Right ventricle myocardium inferior (tissue), 1 donor: ENCODE results near the gene MOSPD3. TPM values are rescaled to one million over a fixed set of nuclear protein-coding genes. Genes with fewer than 3 reads are reported as not detected.

ENCODE experiments used
- ATAC-seq: fragments of 200-7000 bp; cut with Tn5 transposase; one replicate; pipeline ENCODE4 v1.9.1; 2020; ENCODE audit warnings: mild to moderate bottlenecking, moderate library complexity
- DNase-seq: peaks from one replicate; pipeline ENCODE4 v3.0.0; 2021; ENCODE audit errors: missing footprints
- intact Hi-C: fragments of 100-400 bp; cut with DNase I; formaldehyde crosslinking; loops from one replicate; pipeline ENCODE4 v1.11.0; 2022
- total RNA-seq: library from RNA; stranded (reverse); fragmentation: NEBNext Ultra II Directional; extraction: Animal tissue kit (Norgen Biotek cat#: 25700); gene quantifications from one replicate; pipeline ENCODE4 v1.2.1, GENCODE V29; 2021
- donor health status: DM: no; HTN: yes; CAD: no; lungs with severe emphysema.

Gene MOSPD3
- total RNA-seq, 1 donor from 2014 or later: 9.3 TPM

DNA sequence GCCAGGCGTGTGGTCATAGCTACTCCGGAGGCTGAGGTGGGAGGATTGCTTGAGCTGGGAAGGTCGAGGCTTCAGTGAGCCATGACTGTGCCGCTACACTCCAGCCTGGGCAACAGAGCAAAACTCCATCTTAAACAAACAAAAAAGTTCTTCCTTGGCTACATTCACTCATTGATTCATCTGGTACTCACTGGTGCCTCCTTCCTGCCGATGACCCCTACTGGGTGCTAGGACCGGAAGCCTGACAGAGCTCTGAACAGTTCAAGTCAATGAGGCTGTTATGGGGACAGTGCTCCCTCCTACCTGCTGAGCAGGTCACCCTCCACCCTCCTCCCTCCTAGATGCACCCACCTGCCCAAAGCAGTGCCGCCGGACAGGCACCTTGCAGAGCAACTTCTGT, 5.2 kb upstream of the MOSPD3 start:
- DNase-seq (no peak), ATAC-seq (no peak)
- intact Hi-C loops: no loop called here

DNA sequence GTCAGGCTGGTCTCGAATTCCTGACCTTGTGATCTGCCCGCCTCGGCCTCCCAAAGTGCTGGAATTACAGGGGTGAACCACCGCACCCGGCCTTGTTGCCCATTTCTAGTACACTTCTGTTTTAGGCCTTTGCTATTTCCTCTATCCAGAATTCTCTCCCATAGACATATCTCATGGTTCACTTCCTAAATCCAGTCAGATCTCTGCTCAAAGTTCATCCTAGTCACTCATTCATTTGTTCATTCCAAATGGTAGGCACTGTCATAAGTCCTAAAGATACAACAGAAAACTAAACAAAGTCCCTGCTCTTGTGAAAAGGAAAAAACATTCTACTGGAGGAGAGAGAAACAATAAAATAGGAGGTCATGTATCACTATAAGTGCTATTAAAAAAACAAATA, 2.4 kb upstream of the MOSPD3 start:
- intact Hi-C loops: loop anchor here (5.0 to 10.0 kb wide), 2 partner anchors 82 to 245 kb away; partner anchors contain the start of genes GIGYF1 and SLC12A9
- no peak for DNase-seq
- ATAC-seq: no peak

DNA sequence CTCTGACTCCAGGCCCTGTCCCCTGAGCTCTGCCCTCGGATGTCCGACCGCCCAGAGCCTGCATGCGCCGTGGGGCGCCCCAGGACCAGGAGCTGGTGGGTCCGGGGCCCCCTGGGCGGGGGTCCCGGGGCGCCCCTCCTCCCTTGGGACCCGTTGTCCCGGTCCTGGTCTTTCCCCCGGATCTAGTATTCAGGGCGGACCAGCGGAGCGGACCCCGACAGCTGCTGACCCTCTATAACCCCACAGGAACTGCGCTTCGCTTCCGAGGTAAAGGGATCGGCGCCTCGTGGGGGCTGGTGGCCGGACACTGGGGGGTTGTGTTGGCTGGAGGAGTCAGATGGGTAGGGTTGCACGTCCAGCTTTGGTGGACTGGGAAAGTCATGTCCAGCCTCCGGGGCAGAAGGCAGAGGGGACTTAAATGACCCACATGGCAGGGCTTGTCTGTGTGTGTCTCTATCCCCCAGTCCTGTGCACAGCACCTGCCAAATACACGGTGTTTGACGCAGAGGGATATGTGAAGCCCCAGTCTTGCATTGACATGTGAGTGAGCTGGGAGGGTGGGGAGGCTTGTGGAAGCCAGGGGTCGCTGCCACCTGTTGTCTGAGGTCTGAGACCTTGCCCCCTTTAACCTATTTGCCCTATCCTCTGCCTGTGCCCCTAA, 520 bp downstream of the MOSPD3 start:
- ATAC-seq (peak; percentile 2), DNase-seq (peak; percentile 71)
- intact Hi-C loops: loop anchor here (1.0 to 10.0 kb wide), 4 partner anchors 26 to 242 kb away; partner anchors contain the start of genes FBXO24, GIGYF1, GNB2 and LRCH4

DNA sequence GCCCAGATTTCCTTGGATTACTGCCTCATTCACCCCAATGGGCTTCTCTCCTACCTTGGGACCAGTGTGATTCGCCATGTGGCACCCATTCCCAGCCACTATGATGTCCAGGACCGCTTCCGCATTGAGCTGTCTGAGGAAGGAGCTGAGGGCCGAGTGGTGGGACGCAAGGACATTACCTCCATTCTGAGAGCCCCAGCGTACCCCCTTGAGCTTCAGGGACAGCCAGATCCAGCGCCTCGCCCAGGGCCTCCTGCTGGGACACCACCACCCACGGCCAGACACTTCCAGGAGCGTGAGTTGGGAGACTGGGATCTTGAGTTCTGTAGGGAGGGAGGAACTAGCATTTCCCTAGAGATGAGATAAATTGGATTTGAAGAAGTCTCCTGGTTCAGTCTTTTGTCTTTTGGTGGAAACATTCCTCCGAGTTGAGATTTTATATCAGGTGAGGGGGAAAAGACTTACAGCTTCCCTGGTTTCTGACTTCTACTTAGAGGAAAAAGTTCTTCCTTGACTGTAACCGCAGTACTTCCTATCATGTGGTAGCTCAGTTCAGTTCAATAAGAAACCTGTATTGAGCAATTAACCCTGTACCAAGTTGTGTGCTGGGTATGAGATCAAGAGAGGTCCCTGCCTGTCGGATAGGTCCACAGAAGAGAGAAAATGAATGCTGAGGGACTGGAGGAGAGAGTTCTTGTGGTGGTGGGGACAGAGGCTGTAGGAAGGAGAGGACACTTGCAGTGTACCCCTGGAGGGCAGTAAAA, 1.3 kb downstream of the MOSPD3 start:
- ATAC-seq: no peak
- intact Hi-C loops: loop anchor here (2.0 to 10.0 kb wide), 3 partner anchors 27 to 241 kb away; partner anchors contain the start of genes FBXO24, GIGYF1, LRCH4 and SLC12A9

DNA sequence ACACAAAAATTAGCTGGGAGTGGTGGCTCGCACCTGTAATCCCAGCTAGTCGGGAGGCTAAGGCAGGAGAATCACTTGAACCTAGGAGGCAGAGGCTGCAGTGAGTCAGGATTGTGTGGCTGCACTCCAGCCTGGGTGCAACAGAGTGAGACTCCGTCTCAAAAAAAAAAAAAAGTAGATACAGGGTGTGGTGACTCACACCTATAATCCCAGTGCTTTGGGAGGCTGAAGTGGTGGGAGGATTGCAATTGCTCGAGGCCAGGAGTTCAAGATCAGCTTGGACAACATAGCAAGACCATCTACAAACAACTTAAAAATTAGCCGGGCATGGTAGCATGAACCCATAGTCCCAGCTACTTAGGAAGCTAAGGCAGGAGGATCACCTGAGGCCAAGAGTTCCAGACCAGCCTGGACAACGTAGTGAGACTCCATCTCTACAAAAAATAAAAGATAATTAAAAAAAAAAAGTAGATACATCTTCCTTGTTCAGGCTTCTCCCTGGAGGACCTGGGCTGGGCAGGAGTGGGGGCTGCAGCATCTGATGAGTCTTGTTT, 2.0 kb downstream of the MOSPD3 start:
- intact Hi-C loops: loop anchor here (5.0 to 10.0 kb wide), 2 partner anchors 78 to 240 kb away; partner anchors contain the start of genes GIGYF1 and SLC12A9
- DNase-seq: no peak
- ATAC-seq: no peak

More for the DNA sequence above, 1.3 kb downstream of the MOSPD3 start:
- DNase-seq: no peak

DNA sequence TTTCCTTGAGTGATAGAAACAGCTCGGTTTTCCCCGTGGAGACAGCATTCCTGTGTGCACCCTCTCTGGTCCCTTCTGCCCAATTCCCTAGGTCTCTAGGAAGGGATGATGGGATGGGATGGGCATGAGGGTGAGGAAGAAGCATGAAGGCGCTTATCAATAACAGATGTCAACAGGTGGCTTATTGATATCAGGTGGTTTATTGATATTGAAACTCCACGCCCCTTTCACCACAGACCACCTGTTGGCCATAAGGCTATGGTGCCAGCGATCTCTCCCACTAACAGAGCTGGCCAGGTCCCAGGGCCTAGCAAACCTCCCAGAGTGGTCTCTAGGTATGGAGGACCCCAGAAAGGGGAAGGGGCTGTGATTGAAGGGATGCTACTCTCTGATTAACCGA, 7.9 kb downstream of the MOSPD3 start:
- DNase-seq (no peak), ATAC-seq (no peak)
- intact Hi-C loops: no loop called here

DNA sequence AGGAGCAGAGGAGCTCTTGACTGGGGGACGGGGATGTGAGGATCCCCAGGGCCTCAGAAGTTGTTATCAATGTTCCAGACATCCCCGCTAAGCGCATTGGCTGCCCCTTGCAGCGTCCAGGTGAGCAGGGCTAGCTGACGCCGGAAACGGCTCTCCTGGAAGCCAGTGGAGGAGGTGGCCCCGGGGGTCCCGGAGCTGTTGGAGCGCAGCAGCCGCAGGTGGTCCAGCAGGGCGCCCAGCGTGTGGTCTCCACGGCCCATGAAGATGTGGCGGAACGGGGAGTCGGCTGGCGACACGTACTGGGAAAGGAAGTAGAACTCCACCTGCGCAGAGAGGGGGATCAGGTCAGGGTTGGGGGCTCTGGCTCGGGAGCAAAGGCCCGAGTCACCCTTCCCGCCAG, 8.5 kb downstream of the MOSPD3 start:
- intact Hi-C loops: no loop called here
- DNase-seq (no peak), ATAC-seq (no peak)

DNA sequence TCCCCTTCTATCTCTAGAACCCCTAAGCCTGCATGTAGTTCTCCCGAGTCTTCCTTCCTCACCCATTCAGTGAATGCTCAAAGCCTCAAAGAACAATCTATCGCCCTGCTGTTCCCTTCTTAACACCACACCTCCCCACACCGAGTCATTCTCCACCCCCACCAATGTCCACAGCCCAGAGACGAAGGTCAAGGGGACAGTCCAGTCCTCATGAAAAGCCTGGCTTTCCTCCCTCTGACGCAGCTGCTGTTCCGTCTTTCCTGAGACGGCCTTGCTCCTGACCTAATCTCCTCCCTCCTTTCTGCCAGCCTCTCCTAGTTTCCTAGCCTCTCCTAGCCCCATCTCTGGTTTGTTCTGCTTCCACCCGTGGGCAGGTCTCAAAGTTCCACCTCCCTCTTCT, 9.2 kb downstream of the MOSPD3 start:
- no peak for DNase-seq
- no peak for ATAC-seq
- intact Hi-C loops: no loop called here

DNA sequence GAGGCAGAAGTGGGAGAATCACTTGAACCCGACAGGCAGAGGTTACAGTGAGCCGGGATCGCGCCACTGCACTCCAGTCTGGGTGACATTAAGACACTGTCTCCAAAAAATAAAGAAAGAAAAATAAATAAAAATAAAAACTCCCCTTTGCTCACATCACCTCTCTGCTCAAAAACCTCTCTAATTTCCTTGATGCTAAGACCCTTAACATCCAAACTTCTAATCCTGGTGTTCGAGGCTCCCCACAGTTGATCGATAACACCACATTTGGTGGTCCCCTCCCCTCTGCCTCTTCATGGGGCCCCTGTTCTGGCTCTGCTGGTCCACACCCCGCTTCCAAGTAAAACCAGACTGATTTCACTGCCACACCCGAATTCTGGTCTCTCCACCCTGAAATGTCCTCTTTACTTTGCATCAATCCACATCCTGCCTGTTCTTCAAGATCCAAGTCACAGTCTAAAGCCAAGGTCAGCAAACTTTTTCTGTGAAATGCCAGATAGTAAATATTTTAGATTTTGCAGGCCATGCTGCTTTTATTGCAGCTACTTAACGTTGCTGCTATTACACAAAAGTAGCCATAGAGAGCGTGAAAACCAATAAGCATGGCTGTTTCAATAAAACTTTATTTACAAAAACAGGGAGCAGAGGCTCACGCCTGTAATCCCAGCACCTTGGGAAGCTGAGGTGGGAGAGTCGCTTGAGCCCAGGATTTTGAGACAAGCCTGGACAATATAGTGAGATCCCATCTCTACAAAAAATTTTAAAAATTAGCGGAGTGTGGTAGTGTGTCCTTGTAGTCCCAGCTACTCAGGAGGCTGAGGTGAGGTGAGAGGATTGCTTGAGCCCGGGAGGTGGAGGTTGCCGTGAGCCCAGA, 11.8 kb downstream of the MOSPD3 start:
- DNase-seq (no peak), ATAC-seq (no peak)
- intact Hi-C loops: no loop called here

DNA sequence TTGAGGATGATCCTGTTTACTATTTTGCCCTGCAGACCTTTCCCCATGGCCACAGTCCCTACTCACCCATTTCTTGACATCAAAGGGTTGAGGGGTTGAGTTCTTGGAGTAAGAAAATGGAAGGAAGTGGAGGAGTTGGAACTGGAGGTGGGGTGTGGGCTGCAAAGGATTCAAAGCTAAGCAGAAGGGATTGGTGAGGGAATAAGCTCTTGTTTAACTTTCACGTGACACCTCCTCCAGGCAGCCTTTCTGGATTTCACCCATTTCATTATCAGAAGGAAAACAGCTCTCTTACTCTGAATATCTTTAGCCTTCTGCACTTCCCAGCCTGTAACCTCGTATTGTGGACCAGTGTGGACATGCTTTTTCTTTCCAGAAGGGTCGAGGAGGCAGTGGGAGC, 13.7 kb downstream of the MOSPD3 start:
- ATAC-seq (no peak), DNase-seq (no peak)
- intact Hi-C loops: loop anchor here (5.0 kb wide), 1 partner anchor 46 kb away; the partner anchor contains the start of gene GNB2

DNA sequence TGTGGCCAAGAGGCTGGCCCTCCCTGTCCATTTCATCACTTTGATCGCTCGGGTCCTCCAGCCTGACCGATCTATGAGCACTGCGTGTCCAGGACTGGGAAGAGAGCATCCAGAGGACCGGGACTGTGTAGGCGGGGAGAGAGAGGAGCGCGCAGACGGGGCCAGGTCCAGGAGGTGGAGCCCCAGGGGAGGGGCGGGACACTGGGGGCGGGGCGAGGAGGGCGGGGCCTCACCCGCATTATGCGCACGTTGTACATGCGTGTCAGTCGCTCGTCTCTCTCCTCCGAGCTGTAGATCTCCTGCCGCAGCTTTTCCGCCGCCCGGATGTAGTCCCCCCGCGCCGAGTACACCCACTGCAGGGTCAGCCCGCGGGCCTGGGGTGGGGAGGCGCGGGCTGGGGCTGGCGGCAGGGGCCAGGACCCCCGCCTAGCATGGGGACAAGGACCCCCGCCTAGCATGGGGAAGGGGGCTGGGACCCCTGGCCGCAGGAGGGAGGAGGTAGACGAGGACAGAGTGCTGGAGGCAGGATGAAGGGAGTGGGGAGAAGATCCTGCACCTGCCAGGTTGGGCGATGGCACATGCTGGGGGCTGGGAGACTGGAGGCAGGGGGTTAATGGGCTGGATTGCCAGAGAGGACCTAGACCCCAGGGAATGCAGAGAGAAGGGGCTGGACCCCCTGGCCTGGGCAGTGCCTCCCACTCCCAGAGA, 14.3 kb downstream of the MOSPD3 start:
- ATAC-seq: peak; percentile 97
- intact Hi-C loops: loop anchor here (5.0 kb wide), 1 partner anchor 46 kb away; the partner anchor contains the start of gene GNB2
- DNase-seq: peak; percentile 89

DNA sequence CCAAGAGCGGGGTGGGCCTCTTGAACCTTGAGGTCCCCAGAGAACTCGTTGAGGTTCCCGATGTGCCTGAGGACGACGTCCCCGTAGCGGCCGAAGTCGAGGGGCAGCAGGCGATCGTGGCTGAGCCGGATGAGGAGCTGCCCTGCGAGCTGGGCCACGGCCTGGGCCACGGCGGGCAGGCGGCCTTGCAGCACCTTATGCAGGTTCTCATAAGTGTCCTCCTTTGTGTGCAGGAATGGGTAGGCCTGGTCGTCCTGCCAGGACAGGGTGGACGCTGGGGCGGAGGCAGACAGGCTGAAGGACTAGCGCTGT, 14.9 kb downstream of the MOSPD3 start:
- DNase-seq (no peak), ATAC-seq (no peak)
- intact Hi-C loops: loop anchor here (5.0 kb wide), 1 partner anchor 45 kb away; the partner anchor contains the start of gene GNB2

DNA sequence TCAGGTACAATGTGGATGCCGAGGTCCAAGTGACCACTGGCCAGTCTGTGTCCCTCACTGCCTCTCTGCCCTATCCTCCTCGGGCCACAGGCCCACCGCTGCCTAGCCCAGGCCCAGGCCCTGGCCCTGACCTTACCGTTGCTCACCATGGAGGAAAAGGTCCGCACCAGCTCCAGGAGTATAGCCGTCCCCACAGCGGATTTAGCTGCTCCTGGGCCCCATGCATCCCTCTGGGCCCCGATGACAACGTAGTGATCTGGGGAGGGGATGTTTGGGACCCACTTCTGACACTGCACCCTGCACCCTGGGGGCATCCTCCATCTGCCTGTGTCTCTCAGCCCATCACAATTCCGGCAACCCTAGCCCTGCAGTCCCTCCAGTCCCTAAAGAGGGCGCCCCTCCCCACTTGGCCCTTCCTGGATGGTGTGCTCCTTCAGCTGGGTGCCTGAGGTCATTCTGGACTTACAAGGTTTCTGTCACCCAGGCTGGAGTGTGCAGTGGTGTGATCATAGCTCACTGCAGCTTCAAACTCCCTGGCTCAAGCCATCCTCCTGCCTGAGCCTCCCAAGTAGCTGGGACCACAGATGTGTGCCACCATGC, 16.9 kb downstream of the MOSPD3 start:
- DNase-seq: no peak
- intact Hi-C loops: loop anchor here (5.0 kb wide), 1 partner anchor 43 kb away; the partner anchor contains the start of gene GNB2
- no peak for ATAC-seq

DNA sequence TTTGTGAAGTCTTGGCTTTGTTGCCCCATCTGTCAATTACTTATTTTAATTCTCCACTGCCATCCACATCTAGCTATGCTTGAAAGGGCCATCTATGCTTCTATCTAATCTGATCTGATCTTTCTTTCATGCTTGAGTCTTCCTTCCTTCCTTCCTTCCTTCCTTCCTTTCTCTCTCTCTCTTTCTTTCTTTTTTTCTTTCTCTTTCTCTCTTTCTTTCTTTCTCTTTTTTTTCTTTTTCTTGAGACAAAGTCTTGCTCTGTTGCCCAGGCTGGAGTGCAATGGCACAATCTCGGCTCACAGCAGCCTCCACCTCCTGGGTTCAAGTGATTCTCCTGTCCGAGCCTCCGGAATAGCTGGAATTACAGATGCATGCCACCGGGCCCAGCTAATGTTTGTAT, 17.7 kb downstream of the MOSPD3 start:
- DNase-seq (no peak), ATAC-seq (no peak)
- intact Hi-C loops: no loop called here

DNA sequence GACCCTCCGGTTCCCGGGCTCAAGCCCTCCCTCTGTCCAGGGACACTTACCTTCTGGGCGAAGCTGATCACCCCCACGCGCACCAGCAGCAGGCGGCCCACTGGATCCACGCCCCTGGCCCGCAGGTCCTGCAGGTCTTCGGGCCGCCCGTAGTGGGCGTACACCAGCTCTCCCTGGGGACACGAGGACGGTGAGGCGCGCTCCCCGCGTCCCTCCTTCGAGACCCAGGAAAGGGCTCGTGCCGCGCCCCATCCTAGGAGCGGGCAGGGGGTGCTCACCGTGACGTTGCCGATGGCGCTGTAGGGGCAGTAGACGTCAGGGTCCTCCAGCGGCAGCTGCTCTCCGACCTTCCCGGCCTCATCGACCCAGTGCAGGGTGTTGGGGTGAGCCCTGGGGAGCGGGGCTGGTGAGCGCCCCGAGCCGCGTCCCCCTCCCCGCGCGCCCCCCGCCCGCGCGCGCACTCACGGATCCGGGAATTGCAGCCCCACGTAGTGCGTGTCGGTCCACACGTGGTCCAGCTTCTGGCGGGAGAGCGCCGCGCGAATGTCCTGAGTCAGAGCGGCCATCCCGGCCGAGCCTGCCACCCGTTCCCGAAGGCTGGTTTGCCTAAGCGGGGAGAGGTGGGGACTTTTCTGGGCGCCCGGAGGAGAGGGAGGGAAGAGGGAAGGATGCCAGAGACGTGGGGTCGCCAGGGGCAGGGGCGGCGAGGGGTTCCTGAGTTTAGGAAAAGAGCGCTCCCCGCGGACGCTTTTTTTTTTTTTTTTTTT, 20.8 kb downstream of the MOSPD3 start:
- intact Hi-C loops: loop anchor here (1.0 kb wide), 1 partner anchor 58 kb away; no protein-coding TSS in a partner anchor
- peak; percentile 70 for DNase-seq
- ATAC-seq: peak; percentile 51

DNA sequence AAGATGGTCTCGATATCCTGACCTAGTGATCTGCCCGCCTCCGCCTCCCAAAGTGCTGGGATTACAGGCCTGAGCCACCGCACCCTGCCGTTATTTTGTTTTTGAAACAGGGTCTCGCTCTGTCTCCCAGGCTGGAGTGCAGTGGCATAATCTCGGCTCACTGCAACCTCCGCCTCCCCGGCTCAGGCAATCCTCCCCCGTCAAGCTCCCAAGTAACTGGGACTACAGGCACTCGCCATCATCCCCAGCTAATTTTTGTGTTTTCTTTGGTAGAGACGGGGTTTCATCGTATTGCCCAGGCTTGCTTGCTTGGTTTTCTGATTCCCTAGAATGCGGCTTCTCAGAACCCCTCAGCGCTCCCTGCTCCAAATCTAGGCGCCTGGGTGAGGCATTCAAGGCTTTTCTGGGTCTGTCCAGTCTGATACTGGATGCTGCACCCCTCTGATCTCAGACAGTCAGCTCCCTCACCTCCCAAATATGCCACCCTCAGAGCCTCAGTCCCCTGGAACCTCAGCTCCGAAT, 27.7 kb downstream of the MOSPD3 start:
- no peak for ATAC-seq
- DNase-seq: no peak
- intact Hi-C loops: no loop called here
